Measurements from ENCODE around the gene KIRREL3. TPM values are rescaled to one million over a fixed set of nuclear protein-coding genes. Genes with fewer than 3 reads are reported as not detected.

Gene KIRREL3
- polyA plus RNA-seq, 1 experiment: 2.3 TPM

- ChIA-PET CTCF (interaction anchor here (1.0 kb wide), 1 partner anchor 71 kb away, joined by 3 read pairs; no protein-coding TSS in a partner anchor), POLR2A (no interaction called here)
- DNase-seq (ENCODE audit: low read depth, low spot score): no peak
- Histone ChIP-seq H3K9me3 (ENCODE audit: control insufficient read depth, insufficient read depth, low read length) (no peaks in the 10 kb centered on the region), H3K4me3 (ENCODE audit: low read depth, low read length) (no peak overlapping the region), H3K27ac (ENCODE audit: low read depth, low read length) (peak overlapping the region; percentile 58), H3K27me3 (ENCODE audit: control insufficient read depth, insufficient read depth, low read length) (no peaks in the 10 kb centered on the region)
- no peak for TF ChIP-seq CTCF (IDR thresholded peaks at IDR 0.05; ENCODE audit: low read depth, low read length)
These were observed 81.3 kb downstream of the KIRREL3 start for GRCh38 chr11:126919147-126919823.

GRCh38 chr11:126918556-126918955 lies 82.0 kb downstream of the KIRREL3 start:
- no peaks in the 10 kb centered on the region for H3K27me3 ChIP-seq (ENCODE audit: control insufficient read depth, insufficient read depth, low read length)
- H3K27ac ChIP-seq (ENCODE audit: low read depth, low read length): peak overlapping the region; percentile 98
- ChIA-PET POLR2A (no interaction called here), CTCF (interaction anchor here (0.9 to 1.0 kb wide), 2 partner anchors 72 to 438 kb away, joined by 3 read pairs; no protein-coding TSS in a partner anchor)
- H3K9me3 ChIP-seq (ENCODE audit: control insufficient read depth, insufficient read depth, low read length): no peaks in the 10 kb centered on the region
- no peak overlapping the region for H3K4me3 ChIP-seq (ENCODE audit: low read depth, low read length)
- DNase-seq (ENCODE audit: low read depth, low spot score): no peak
- no peak for TF ChIP-seq CTCF (IDR thresholded peaks at IDR 0.05; ENCODE audit: low read depth, low read length)

- Histone ChIP-seq H3K27ac (ENCODE audit: low read depth, low read length) (peak overlapping the region; percentile 98), H3K4me3 (ENCODE audit: low read depth, low read length) (peak overlapping the region; percentile 35), H3K9me3 (ENCODE audit: control insufficient read depth, insufficient read depth, low read length) (no peaks in the 10 kb centered on the region), H3K27me3 (ENCODE audit: control insufficient read depth, insufficient read depth, low read length) (no peaks in the 10 kb centered on the region)
- TF ChIP-seq CTCF (IDR thresholded peaks at IDR 0.05; ENCODE audit: low read depth, low read length): no peak
- POLR2A ChIA-PET: interaction anchor here (0.9 kb wide), 1 partner anchor 75 kb away, joined by 4 read pairs; no protein-coding TSS in a partner anchor
- DNase-seq (ENCODE audit: low read depth, low spot score): peak; percentile 94
- CTCF ChIA-PET: interaction anchor here (0.9 kb wide), 1 partner anchor 437 kb away, joined by 3 read pairs; no protein-coding TSS in a partner anchor
These were observed 82.9 kb downstream of the KIRREL3 start for GRCh38 chr11:126917531-126918204.

GRCh38 chr11:126915430-126915829 lies 85.1 kb downstream of the KIRREL3 start:
- CTCF ChIA-PET: interaction anchor here (0.7 to 1.2 kb wide), 2 partner anchors 75 to 435 kb away, joined by 3 read pairs; no protein-coding TSS in a partner anchor
- no peak for DNase-seq (ENCODE audit: low read depth, low spot score)
- POLR2A ChIA-PET: no interaction called here
- TF ChIP-seq CTCF (IDR thresholded peaks at IDR 0.05; ENCODE audit: low read depth, low read length): no peak
- Histone ChIP-seq H3K27ac (ENCODE audit: low read depth, low read length) (peak overlapping the region; percentile 73), H3K27me3 (ENCODE audit: control insufficient read depth, insufficient read depth, low read length) (no peaks in the 10 kb centered on the region), H3K4me3 (ENCODE audit: low read depth, low read length) (no peak overlapping the region), H3K9me3 (ENCODE audit: control insufficient read depth, insufficient read depth, low read length) (no peaks in the 10 kb centered on the region; the same call in 1 of the 2 replicates)

GRCh38 chr11:126914941-126915340 lies 85.6 kb downstream of the KIRREL3 start:
- no peaks in the 10 kb centered on the region; the same call in 1 of the 2 replicates for H3K9me3 ChIP-seq (ENCODE audit: control insufficient read depth, insufficient read depth, low read length)
- peak overlapping the region; percentile 80 for H3K27ac ChIP-seq (ENCODE audit: low read depth, low read length)
- peak; percentile 57 for DNase-seq (ENCODE audit: low read depth, low spot score)
- ChIA-PET POLR2A (no interaction called here), CTCF (interaction anchor here (0.7 to 1.2 kb wide), 2 partner anchors 76 to 434 kb away, joined by 3 read pairs; no protein-coding TSS in a partner anchor)
- H3K4me3 ChIP-seq (ENCODE audit: low read depth, low read length): no peak overlapping the region
- H3K27me3 ChIP-seq (ENCODE audit: control insufficient read depth, insufficient read depth, low read length): no peaks in the 10 kb centered on the region
- TF ChIP-seq CTCF (IDR thresholded peaks at IDR 0.05; ENCODE audit: low read depth, low read length): no peak
